ENCODE data around the gene MRTFA.

MRTFA gene

GRCh38 chr22:40436505-40437431 lies 199.8 kb downstream of the MRTFA start:
- Histone ChIP-seq H3K9me3 (ENCODE audit: control insufficient read depth in 1 of 2, low read length in 2 of 2) (no peaks in the 10 kb centered on the region), H3K4me3 (ENCODE audit: low read depth in 1 of 2, low read length in 2 of 2) (peak overlapping the region; percentile 14 to 31), H3K27me3 (ENCODE audit: control insufficient read depth in 1 of 2, insufficient read depth in 2 of 2, low read length in 2 of 2) (no peaks in the 10 kb centered on the region), H3K36me3 (ENCODE audit: control insufficient read depth in 1 of 2, insufficient read depth in 2 of 2, low read length in 2 of 2) (peaks cover 5 to 17% of the 10 kb centered on the region in 2 donors), H3K9ac (ENCODE audit: low read depth in 1 of 2, low read length in 2 of 2) (no peak overlapping the region), H3K4me1 (ENCODE audit: control insufficient read depth in 1 of 2, insufficient read depth in 2 of 2, low read length in 2 of 2) (peaks cover 16 to 28% of the 10 kb centered on the region in 2 donors), H3K27ac (ENCODE audit: low read depth, low read length) (no peak overlapping the region)

GRCh38 chr22:40434745-40435144 lies 201.8 kb downstream of the MRTFA start:
- H3K27ac ChIP-seq (ENCODE audit: low read depth, low read length): no peak overlapping the region
- H3K9ac ChIP-seq (ENCODE audit: low read depth in 1 of 2, low read length in 2 of 2): no peak overlapping the region
- H3K4me1 ChIP-seq (ENCODE audit: control insufficient read depth in 1 of 2, insufficient read depth in 2 of 2, low read length in 2 of 2): peaks cover 16 to 28% of the 10 kb centered on the region in 2 donors
- H3K27me3 ChIP-seq (ENCODE audit: control insufficient read depth in 1 of 2, insufficient read depth in 2 of 2, low read length in 2 of 2): no peaks in the 10 kb centered on the region
- H3K36me3 ChIP-seq (ENCODE audit: control insufficient read depth in 1 of 2, insufficient read depth in 2 of 2, low read length in 2 of 2): peaks cover 11 to 32% of the 10 kb centered on the region in 2 donors
- no peak overlapping the region for H3K4me3 ChIP-seq (ENCODE audit: low read depth in 1 of 2, low read length in 2 of 2)
- no peaks in the 10 kb centered on the region for H3K9me3 ChIP-seq (ENCODE audit: control insufficient read depth in 1 of 2, low read length in 2 of 2)

GRCh38 chr22:40434106-40434505 lies 202.4 kb downstream of the MRTFA start:
- Histone ChIP-seq H3K9me3 (ENCODE audit: control insufficient read depth in 1 of 2, low read length in 2 of 2) (no peaks in the 10 kb centered on the region), H3K27ac (ENCODE audit: low read depth, low read length) (no peak overlapping the region), H3K27me3 (ENCODE audit: control insufficient read depth in 1 of 2, insufficient read depth in 2 of 2, low read length in 2 of 2) (no peaks in the 10 kb centered on the region), H3K4me3 (ENCODE audit: low read depth in 1 of 2, low read length in 2 of 2) (no peak overlapping the region), H3K36me3 (ENCODE audit: control insufficient read depth in 1 of 2, insufficient read depth in 2 of 2, low read length in 2 of 2) (peaks cover 18 to 39% of the 10 kb centered on the region in 2 donors), H3K4me1 (ENCODE audit: control insufficient read depth in 1 of 2, insufficient read depth in 2 of 2, low read length in 2 of 2) (peaks cover 16 to 28% of the 10 kb centered on the region in 2 donors), H3K9ac (ENCODE audit: low read depth in 1 of 2, low read length in 2 of 2) (no peak overlapping the region)

GRCh38 chr22:40433416-40434090 lies 203.0 kb downstream of the MRTFA start:
- no peaks in the 10 kb centered on the region for H3K27me3 ChIP-seq (ENCODE audit: control insufficient read depth in 1 of 2, insufficient read depth in 2 of 2, low read length in 2 of 2)
- peaks cover 16 to 28% of the 10 kb centered on the region in 2 donors for H3K4me1 ChIP-seq (ENCODE audit: control insufficient read depth in 1 of 2, insufficient read depth in 2 of 2, low read length in 2 of 2)
- H3K4me3 ChIP-seq (ENCODE audit: low read depth in 1 of 2, low read length in 2 of 2): no peak overlapping the region
- H3K9me3 ChIP-seq (ENCODE audit: control insufficient read depth in 1 of 2, low read length in 2 of 2): no peaks in the 10 kb centered on the region
- H3K36me3 ChIP-seq (ENCODE audit: control insufficient read depth in 1 of 2, insufficient read depth in 2 of 2, low read length in 2 of 2): peaks cover 21 to 44% of the 10 kb centered on the region in 2 donors
- no peak overlapping the region for H3K27ac ChIP-seq (ENCODE audit: low read depth, low read length)
- no peak overlapping the region for H3K9ac ChIP-seq (ENCODE audit: low read depth in 1 of 2, low read length in 2 of 2)

GRCh38 chr22:40432625-40433024 lies 203.9 kb downstream of the MRTFA start:
- peaks cover 15 to 26% of the 10 kb centered on the region in 2 donors for H3K4me1 ChIP-seq (ENCODE audit: control insufficient read depth in 1 of 2, insufficient read depth in 2 of 2, low read length in 2 of 2)
- H3K27ac ChIP-seq (ENCODE audit: low read depth, low read length): no peak overlapping the region
- H3K9me3 ChIP-seq (ENCODE audit: control insufficient read depth in 1 of 2, low read length in 2 of 2): no peaks in the 10 kb centered on the region
- H3K4me3 ChIP-seq (ENCODE audit: low read depth in 1 of 2, low read length in 2 of 2): no peak overlapping the region
- H3K27me3 ChIP-seq (ENCODE audit: control insufficient read depth in 1 of 2, insufficient read depth in 2 of 2, low read length in 2 of 2): no peaks in the 10 kb centered on the region
- H3K9ac ChIP-seq (ENCODE audit: low read depth in 1 of 2, low read length in 2 of 2): no peak overlapping the region
- peaks cover 21 to 53% of the 10 kb centered on the region in 2 donors for H3K36me3 ChIP-seq (ENCODE audit: control insufficient read depth in 1 of 2, insufficient read depth in 2 of 2, low read length in 2 of 2)

GRCh38 chr22:40432157-40432556 lies 204.4 kb downstream of the MRTFA start:
- Histone ChIP-seq H3K36me3 (ENCODE audit: control insufficient read depth in 1 of 2, insufficient read depth in 2 of 2, low read length in 2 of 2) (peaks cover 26 to 58% of the 10 kb centered on the region in 2 donors), H3K27ac (ENCODE audit: low read depth, low read length) (no peak overlapping the region), H3K4me1 (ENCODE audit: control insufficient read depth in 1 of 2, insufficient read depth in 2 of 2, low read length in 2 of 2) (peaks cover 10 to 21% of the 10 kb centered on the region in 2 donors), H3K4me3 (ENCODE audit: low read depth in 1 of 2, low read length in 2 of 2) (no peak overlapping the region), H3K9me3 (ENCODE audit: control insufficient read depth in 1 of 2, low read length in 2 of 2) (no peaks in the 10 kb centered on the region), H3K27me3 (ENCODE audit: control insufficient read depth in 1 of 2, insufficient read depth in 2 of 2, low read length in 2 of 2) (no peaks in the 10 kb centered on the region), H3K9ac (ENCODE audit: low read depth in 1 of 2, low read length in 2 of 2) (no peak overlapping the region)

GRCh38 chr22:40430991-40431390 lies 205.5 kb downstream of the MRTFA start:
- no peaks in the 10 kb centered on the region for H3K27me3 ChIP-seq (ENCODE audit: control insufficient read depth in 1 of 2, insufficient read depth in 2 of 2, low read length in 2 of 2)
- no peak overlapping the region for H3K27ac ChIP-seq (ENCODE audit: low read depth, low read length)
- H3K9ac ChIP-seq (ENCODE audit: low read depth in 1 of 2, low read length in 2 of 2): no peak overlapping the region
- H3K9me3 ChIP-seq (ENCODE audit: control insufficient read depth in 1 of 2, low read length in 2 of 2): no peaks in the 10 kb centered on the region
- H3K4me1 ChIP-seq (ENCODE audit: control insufficient read depth in 1 of 2, insufficient read depth in 2 of 2, low read length in 2 of 2): peaks cover 3 to 13% of the 10 kb centered on the region in 2 donors
- peaks cover 35 to 68% of the 10 kb centered on the region in 2 donors for H3K36me3 ChIP-seq (ENCODE audit: control insufficient read depth in 1 of 2, insufficient read depth in 2 of 2, low read length in 2 of 2)
- no peak overlapping the region for H3K4me3 ChIP-seq (ENCODE audit: low read depth in 1 of 2, low read length in 2 of 2)

- Histone ChIP-seq H3K27ac (ENCODE audit: low read depth, low read length) (no peak overlapping the region), H3K36me3 (ENCODE audit: control insufficient read depth in 1 of 2, insufficient read depth in 2 of 2, low read length in 2 of 2) (peaks cover 45 to 77% of the 10 kb centered on the region in 2 donors), H3K9me3 (ENCODE audit: control insufficient read depth in 1 of 2, low read length in 2 of 2) (no peaks in the 10 kb centered on the region), H3K27me3 (ENCODE audit: control insufficient read depth in 1 of 2, insufficient read depth in 2 of 2, low read length in 2 of 2) (no peaks in the 10 kb centered on the region), H3K4me3 (ENCODE audit: low read depth in 1 of 2, low read length in 2 of 2) (no peak overlapping the region), H3K4me1 (ENCODE audit: control insufficient read depth in 1 of 2, insufficient read depth in 2 of 2, low read length in 2 of 2) (peaks cover 3 to 6% of the 10 kb centered on the region in 2 donors), H3K9ac (ENCODE audit: low read depth in 1 of 2, low read length in 2 of 2) (no peak overlapping the region)
These were observed 207.0 kb downstream of the MRTFA start for GRCh38 chr22:40429481-40429880.

- Histone ChIP-seq H3K27me3 (ENCODE audit: control insufficient read depth in 1 of 2, insufficient read depth in 2 of 2, low read length in 2 of 2) (no peaks in the 10 kb centered on the region), H3K9ac (ENCODE audit: low read depth in 1 of 2, low read length in 2 of 2) (no peak overlapping the region), H3K27ac (ENCODE audit: low read depth, low read length) (no peak overlapping the region), H3K36me3 (ENCODE audit: control insufficient read depth in 1 of 2, insufficient read depth in 2 of 2, low read length in 2 of 2) (peaks cover 51 to 83% of the 10 kb centered on the region in 2 donors), H3K4me3 (ENCODE audit: low read depth in 1 of 2, low read length in 2 of 2) (no peak overlapping the region), H3K4me1 (ENCODE audit: control insufficient read depth in 1 of 2, insufficient read depth in 2 of 2, low read length in 2 of 2) (peaks cover 3 to 4% of the 10 kb centered on the region in 2 donors), H3K9me3 (ENCODE audit: control insufficient read depth in 1 of 2, low read length in 2 of 2) (no peaks in the 10 kb centered on the region)
These were observed 207.7 kb downstream of the MRTFA start for GRCh38 chr22:40428796-40429195.
